Measurements from ENCODE around the gene LRRC17.

Gene LRRC17, protein sequence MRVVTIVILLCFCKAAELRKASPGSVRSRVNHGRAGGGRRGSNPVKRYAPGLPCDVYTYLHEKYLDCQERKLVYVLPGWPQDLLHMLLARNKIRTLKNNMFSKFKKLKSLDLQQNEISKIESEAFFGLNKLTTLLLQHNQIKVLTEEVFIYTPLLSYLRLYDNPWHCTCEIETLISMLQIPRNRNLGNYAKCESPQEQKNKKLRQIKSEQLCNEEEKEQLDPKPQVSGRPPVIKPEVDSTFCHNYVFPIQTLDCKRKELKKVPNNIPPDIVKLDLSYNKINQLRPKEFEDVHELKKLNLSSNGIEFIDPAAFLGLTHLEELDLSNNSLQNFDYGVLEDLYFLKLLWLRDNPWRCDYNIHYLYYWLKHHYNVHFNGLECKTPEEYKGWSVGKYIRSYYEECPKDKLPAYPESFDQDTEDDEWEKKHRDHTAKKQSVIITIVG

GRCh38 chr7:102912742-102913141 is at the start of gene LRRC17:
TSS of gene LRRC17 (plus strand) at chr7:102913000. CDS start at chr7:102933914, 20,914 bp downstream.
- DNase-seq: no peak

DNA sequence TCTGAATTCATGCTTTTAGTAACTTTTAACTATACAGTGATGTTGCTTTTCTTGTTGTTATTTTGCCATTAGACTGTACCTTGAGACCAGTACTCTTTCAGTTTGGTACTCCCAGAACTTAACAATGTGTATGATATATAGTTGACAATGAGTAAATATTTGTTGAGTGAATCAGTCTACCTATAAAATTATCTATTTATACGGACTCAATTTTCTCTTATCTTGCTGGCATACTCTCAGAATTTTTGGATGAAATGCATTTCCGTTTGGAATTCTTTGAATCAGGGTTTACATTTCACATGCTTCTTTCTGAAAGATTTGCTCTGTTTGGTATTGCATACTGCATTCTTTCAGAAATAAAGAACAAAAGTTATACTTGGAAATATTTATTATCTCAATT is 47.8 kb upstream of the LRRC17 start:
- no peak for DNase-seq

DNA sequence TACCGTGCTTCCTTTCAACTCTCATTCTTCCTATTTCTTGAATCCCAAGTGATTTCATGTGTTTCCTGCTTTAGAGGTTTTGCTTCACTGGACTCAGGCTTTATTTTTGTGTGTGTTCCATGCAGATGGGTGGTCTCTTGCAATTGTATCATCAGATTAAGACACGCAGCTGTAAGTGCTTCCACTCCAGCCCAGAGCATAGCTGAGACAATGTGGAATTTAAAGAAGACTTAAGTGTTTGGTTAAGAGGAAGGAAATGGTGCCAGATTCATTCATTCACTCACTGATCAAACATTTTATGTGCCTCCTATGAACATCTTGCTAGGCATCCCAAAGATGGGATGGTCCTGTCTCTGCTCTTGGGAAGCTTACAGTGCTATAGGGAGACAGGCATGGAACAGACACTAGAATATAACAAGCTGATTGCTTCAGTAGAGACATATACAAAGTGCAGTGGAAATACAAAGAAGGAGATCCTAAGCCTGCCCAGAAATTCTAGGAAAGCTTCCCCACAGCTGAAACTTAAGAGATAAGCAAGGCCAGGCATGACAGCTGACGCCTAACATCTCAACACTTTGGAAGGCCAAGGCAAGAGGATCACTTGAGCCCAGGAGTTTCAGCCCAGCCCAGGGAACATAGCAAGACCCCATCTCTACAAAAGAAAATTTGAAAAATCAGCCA is 46.1 kb upstream of the LRRC17 start:
- DNase-seq: no peak

GRCh38 chr7:102869195-102869594 is 43.6 kb upstream of the LRRC17 start:
- DNase-seq: no peak

DNA sequence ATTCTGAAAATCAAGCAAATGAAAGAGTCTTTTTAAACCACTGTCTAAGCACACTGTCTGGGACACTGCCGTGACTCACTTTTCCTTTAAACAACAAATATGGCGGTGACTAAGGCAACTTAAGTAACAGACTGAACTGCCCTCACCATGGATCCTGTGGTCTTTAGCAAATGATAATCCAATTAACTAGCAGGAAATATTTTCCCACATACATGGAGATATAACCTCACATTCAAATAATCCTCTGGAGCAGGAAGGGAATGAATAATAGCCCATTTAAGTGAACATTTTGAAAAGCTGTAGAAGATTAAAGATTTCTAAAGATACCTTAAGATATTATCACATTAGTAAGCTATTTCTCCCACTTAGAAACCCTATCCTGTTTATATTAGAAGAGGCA is 40.3 kb upstream of the LRRC17 start:
- DNase-seq: no peak

DNA sequence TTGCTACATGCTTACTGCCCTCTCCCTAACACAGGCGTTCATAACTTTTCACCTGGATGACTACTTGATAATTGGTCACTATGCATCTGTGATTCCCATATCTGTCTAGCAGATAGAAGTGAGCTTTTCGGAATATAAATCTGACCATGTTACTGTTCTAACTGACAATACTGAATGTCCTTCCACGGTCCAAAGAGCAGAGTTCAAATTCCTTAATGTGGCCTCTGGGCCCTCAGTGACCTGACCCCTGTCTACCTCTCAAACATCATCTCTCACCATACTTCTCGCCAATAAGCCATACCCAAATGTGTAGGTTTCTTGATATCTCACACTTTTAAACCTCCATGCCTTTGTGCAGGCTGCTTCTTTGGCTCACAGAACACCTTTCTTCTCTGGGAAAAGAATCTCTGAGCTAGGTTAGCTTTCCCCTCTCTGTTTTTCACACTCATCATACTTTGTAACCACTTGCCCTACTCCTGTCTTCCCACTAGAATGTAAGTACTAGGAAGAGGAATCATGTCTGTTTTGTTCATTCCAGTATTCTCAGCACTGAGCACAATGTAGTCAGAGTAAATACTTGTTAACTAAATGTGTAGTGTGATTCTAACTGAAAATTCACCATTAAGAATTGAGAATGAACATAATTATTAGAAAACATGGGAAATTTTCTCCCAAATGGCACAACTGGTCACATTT is 39.2 kb upstream of the LRRC17 start:
- DNase-seq: no peak

DNA sequence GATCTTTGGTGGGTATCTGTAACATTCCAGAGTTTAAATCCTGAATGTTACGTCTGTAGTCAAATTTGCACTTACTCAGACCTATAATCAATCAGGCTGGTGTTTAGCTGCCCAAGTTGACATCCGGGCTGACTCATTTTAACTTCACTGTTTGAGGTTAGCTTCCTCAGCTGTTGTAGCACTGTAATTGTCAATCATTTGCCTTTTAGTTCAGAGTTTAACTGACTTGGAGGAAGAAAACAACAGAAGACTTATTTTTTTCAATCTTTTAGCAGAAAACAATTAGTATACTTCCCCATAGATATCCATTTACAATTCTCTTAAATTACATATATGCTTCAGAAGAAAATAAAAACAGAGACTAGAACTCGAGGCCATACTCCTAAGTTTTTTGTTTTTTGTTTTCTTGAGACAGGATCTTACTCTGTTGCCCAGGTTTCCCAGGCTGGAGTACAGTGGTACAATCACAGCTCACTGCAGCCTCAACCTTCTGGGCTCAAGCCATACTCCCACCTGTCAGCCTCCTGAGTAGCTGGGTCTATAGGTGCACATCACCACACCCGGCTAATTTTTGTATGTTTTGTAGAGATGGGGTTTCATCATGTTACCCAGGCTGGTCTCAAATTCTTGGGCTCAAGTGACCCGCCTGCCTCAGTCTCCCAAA is 38.5 kb upstream of the LRRC17 start:
- DNase-seq: peak; percentile 30

DNA sequence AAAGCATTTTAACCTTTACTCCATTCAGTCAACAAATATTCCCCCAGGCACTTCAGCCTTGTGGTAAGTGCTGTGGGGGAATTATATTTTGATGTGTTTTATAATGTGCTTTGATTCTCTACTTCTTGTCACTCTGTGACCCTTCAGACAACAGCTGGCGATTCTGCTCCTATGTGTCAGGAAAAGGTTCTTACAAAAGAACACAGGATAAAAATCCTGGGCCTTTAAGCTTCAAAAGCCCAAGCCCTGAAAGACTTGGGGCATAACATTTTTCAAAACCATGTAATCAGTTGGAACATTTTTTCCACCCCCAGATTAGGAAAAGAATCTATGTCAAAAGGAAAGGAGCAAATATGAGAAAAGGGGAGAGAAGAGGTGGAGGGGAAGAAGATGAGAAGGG is 37.8 kb upstream of the LRRC17 start:
- no peak for DNase-seq

DNA sequence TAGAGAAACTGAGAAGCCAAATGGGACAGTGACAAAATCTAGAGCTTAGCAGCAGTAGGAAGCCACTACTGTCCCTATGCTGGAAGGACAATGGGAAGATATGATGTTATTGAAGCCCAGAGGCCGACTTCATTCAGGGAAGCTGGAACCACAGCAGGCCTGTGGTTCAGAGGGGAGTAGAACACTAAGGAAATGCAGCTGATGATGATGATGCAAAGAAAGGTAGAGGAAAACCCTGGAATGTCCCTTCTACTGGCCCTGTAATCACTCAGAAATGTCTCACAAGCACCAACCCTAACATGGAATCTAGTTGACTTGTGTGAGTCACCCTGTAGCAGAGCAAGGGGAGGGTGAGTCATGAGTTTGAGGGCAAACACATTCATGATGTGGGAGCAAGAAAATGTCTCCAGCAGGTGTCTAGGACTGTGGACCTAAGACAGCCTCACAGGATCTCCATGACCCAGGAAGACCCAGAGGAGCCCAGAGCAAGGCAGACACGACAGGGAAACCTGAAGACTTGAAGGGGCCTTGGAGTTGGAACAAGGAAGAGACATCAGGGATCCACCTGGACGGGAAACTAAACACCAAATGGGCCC is 37.0 kb upstream of the LRRC17 start:
- DNase-seq: peak; percentile 61

GRCh38 chr7:102883098-102883860 is 29.5 kb upstream of the LRRC17 start:
- DNase-seq: no peak

DNA sequence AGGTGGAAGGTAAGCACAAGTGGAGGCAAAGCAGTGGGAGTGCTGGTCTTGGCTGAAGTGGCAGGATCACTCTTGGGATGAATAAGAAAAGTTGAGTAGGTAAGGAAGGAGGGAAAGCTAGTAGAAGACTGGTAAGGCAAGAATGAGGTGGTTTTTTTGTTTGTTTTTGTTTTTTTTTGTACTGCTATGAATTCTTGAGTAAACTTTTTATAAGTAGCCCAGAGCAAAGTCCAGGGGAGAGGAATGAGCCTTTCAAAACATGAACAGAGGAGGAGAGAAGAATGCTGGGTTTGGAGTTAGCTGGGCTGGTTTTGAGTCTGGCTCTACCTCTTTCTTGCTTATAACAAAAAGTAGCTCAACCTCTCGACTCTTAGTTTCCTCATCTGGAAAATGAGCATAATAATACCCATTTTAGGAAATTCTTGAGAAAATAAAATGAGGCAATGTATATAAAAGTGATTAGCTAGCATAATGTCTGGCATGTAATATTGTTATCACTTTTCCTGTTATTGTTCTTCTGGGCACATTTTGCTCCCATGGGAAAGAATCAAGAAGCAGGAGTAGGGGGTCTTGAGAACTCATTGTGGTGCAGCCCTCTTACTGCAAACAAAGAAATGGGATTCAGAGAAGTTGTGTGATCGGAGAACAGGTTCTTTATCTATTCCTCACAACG is 24.1 kb upstream of the LRRC17 start:
- DNase-seq: no peak

GRCh38 chr7:102889851-102890250 is 22.9 kb upstream of the LRRC17 start:
- no peak for DNase-seq

GRCh38 chr7:102890292-102890970 is 22.4 kb upstream of the LRRC17 start:
- peak; percentile 74 for DNase-seq

GRCh38 chr7:102890971-102891692 is 21.7 kb upstream of the LRRC17 start:
- DNase-seq: no peak

- DNase-seq: no peak
These were observed 21.0 kb upstream of the LRRC17 start for GRCh38 chr7:102891693-102892261.

GRCh38 chr7:102892631-102893278 is 20.0 kb upstream of the LRRC17 start:
- peak; percentile 64 for DNase-seq

GRCh38 chr7:102895602-102896001 is 17.2 kb upstream of the LRRC17 start:
- no peak for DNase-seq

DNA sequence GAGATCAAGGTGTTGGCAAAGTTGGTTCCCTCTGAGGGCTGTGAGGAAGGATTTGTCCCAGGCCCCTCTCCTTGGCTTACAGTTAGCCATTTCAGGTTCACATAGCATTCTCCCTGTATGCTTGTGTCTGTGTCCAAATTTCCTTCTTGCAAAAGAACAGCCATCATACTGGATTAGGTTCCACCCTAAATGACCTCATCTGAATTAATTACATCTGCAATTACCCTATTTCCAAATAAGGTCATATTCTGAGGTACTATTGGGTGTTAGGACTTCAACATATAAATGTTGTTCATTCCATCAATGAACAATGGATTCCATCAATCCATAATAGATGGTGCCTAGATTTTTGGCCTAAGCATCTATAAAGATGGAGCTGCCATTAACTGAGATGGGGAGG is 16.2 kb upstream of the LRRC17 start:
- DNase-seq: peak; percentile 27

DNA sequence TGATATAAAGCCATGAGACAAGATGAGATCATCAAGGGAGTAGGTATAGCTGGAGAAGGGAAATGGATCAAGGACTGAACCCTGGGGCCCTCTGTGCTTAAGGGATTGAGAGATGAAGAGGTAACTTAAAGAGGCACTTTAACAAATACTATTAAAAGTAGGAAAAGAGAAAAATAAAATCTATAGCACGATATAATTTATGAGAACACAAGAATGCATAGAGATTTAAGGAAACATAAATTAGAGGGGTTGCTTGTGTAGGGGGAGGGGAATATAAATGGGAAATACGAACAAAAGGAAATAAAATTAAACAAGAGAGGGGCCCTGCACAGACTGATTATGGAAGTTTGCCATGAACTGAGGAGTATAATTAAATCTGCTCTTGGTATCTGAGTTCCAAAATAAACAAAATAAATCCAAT is 15.6 kb upstream of the LRRC17 start:
- DNase-seq: no peak

Data from inflammatory macrophage treated with lipopolysaccharide for 4 hours (primary cell).